ENCODE data around the gene AXIN1.
"Not testable (repeated sequence)": the region's sequence is repeated elsewhere in the genome, so short reads cannot be mapped to it uniquely, and the experiment has no call there.

The AXIN1 gene

DNA sequence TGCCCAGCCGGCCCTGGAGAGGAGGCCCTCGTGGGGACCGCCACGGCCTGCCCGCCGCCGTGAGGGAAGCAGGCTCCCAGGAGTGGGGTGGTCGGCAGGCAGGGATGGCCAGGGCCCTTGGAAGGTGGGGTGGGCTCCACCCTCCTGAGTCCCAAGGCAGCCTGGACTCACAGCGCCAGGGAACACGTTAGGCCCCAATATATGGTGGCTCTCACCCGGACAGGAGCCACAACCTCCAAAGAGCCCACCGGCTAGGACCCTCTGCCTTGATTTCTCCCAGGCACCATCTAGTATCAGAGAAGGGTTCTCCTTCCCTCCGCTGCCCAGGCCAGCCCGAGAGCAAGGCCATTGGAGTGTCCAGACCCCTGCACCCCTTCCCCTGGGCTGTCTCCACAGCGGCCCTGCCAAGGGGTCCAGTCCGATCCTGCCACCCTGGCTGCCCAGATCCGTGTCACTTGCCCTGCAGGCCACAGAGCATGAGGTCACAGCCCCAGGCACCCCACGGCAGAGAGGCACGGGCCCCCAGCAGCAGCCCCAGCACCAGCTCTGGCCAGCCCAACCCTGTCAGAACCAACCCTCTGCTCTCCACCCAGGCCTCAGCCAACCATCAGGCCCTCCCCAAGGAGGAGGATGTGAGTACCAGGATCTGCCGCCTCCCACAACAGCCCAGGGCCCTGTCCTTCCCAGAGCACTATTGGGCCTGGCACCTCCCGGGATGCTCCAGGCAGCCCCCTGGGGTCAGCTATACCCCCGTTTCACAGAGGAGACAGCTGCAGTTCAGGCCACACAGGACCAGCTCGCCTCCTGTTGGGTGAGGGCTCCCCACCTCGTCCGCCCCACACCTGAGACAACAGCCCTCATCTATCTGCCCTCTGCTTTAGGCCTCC, 1.1 kb upstream of the AXIN1 start:
- no peak for DNase-seq (ENCODE audit: low read depth)

DNA sequence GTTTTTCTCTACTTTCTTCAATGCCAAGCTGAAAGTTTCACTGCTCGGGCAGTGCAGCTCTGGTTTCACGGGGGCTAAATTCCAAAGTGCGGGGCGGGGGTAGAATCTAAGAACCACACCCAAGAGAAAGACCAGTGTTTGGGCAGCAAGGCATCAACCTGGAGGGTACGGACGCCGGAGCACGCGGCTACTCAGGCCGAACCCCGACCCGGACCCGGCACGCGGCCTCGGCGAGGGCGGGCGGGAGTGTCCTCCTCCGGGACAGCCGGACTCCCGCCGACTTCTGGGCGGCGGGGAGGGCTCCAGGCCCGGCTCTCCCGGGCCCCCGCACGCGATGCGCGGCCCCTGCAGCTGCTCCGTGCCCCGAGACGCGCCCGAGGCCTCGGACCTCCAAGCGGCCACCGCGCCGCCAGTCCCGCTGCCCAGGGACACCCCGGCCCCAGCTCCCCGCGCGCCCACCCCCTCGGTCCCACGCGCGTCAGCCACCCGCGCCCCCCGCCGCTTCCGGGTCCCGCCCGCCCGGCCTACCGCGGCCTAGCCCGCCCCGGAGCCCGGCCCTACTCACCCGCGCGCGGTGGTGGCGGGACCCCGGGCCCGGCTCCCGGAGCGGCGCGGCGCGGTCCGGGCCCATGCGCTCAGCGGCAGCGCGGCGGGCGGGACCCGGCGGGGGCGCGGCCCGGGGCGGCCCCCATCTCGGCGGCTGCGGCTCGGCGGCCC, 561 bp downstream of the AXIN1 start:
- peak; percentile 19 for DNase-seq (ENCODE audit: low read depth)

DNA sequence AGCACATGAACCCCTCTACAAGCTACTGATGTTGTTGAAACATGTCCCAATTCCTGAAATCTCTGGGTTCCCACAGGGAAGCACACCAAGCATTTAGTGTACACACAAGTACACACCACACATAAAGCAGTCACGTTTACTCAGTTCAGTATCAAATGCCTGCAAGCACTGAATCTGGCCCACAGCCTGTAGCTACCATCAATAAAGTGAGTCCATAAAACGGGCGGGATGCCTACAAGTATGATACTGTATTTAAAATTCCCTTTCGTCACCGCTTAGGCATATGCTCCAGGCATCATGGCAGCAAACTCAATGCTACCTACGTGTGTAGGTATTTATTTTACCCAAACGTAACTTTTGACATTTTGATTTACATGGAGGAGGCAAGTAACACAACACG, 2.3 kb downstream of the AXIN1 start:
- DNase-seq (ENCODE audit: low read depth), result no peak

DNA sequence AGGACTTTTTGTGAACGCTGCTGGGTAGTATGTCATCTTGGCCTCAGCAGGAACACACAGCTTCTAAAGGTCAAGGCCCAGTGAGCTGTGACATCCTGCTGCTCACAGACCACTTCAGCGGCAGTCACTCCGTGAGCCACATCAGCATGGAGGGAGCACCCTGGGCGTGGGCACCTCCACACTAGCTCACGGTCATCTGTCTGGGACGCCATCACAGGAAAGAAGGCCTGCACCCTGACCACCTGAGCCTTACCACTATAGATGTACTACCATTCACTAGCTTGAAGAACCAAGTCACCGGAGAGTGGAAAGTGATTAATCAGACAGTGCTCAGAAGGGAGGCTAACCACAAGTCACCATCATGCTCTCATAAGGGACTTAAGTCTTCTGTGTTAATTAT, 3.3 kb downstream of the AXIN1 start:
- DNase-seq (ENCODE audit: low read depth), result no peak

DNA sequence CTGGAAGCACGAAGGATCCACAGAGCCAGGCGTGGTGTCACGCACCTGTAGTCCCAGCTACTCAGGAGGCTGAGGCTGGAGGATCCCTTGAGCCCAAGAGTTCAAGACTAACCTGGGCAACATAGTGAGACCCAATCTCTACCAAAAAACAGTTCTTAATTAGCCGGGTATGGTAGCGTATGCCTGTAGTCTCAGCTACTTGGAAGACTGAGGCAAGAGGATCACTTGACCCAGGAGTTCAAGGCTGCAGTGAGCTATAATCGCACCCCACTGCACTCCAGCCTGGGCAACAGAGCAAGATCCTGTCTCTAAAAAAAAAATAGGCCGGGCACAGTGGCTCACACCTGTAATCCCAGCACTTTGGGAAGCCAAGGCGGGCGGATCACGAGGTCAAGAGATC, 4.0 kb downstream of the AXIN1 start:
- not testable (repeated sequence) for DNase-seq (ENCODE audit: low read depth)

DNA sequence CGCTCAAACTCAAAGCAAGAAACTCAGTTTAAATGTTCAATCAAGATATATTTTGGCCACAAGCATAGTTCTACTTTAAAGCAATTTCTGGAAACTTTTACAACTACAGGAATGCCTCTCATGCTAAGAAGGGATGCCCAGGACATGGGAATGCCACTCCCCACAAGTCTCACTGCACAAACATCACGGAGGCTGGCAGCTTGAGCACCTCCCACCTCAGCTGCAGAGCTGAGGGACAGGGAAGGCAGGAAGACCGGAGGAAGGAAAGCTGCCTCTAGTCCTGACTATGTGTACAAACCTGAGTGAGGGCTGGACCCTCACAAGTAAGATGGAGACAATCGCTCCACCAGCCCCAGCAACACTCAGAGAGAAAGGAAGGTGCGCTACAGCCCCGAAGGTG, 5.3 kb downstream of the AXIN1 start:
- DNase-seq (ENCODE audit: low read depth), result no peak

DNA sequence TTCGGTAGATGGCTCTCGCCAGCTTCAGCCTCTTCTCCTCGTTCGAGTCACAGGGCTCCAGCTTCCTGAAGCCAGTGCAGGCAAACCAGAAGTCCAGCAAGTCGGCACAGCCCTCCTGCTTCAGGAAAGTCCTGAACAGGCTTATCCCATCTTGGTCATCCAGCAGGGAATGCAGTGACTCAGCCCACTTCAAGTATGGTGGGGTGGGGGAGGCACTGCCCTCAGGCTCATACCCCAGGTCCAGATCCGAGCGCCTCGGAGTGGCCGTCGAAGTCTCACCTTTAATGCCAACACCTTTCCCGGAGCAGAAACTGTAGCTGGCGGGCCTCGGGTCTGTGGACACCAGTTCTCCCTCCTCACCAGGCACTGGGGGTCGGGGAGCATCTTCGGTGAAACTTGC, 5.9 kb downstream of the AXIN1 start:
- DNase-seq (ENCODE audit: low read depth), result no peak

DNA sequence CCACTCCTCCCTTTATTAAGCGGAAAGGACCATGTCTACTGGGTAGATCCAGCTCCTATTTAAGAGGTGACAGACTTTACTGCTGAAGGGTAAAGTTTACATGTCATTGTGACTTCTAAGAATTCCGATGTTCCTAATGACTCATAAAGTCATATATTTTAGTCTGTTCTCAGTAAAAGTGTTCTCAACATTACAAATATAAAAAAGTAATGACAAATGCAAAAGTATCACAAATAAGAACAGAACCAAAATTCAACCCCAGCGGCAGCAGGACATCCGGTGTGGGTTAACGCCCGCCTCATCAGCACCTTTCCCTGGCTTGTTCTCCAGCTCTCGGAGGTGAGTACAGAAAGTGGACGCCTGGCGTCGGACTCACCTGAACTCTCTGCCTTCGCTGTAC, 6.8 kb downstream of the AXIN1 start:
- DNase-seq (ENCODE audit: low read depth), result no peak

DNA sequence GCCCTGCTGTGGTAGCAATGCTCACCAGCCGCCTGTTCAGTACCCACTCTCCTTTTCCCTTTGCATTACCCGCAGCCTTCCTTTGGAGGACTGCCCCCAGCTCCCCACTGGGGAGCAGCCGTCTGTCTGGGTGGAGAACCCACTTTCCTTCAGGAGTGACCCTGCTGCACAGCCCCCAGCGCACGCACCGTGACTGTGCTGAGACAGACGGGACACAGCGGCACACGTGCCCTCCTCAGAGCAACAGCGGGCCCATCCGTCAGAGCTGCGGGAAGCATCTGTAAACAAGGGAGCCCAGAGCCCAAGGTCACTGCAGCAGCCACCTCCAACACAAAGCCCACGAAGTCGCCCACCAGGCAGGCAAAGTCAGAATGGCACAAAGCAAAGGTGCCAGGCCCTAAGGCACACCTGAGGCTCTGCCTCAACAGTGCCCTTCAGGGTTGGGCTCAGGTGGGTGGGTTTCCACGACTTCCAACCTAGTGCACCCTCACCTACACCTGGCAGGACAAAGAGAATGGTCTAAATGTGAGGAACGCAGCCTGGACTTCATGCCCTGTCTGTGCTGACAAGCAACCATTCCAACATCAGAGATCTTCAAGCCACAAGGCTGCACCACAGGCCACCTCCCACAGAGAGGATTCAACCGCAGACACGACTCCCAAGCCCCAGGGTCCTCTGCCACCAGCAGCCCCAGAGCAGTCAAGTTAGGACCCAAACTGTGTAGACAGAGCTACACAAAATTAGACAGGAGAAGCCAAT, 9.9 kb downstream of the AXIN1 start:
- DNase-seq (ENCODE audit: low read depth), result no peak

DNA sequence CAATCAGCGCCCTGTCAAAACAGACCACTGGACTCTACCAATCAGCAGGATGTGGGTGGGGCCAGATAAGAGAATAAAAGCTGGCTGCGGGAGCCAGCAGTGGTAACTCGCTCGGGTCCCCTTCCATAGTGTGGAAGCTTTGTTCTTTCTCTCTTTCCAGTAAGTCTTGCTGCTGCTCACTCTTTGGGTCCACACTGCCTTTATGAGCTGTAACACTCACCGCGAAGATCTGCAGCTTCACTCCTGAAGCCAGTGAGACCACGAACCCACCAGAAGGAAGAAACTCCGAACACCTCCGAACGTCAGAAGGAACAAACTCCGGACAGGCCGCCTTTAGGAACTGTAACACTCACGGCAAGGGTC, 10.6 kb downstream of the AXIN1 start:
- not testable (repeated sequence) for DNase-seq (ENCODE audit: low read depth)

DNA sequence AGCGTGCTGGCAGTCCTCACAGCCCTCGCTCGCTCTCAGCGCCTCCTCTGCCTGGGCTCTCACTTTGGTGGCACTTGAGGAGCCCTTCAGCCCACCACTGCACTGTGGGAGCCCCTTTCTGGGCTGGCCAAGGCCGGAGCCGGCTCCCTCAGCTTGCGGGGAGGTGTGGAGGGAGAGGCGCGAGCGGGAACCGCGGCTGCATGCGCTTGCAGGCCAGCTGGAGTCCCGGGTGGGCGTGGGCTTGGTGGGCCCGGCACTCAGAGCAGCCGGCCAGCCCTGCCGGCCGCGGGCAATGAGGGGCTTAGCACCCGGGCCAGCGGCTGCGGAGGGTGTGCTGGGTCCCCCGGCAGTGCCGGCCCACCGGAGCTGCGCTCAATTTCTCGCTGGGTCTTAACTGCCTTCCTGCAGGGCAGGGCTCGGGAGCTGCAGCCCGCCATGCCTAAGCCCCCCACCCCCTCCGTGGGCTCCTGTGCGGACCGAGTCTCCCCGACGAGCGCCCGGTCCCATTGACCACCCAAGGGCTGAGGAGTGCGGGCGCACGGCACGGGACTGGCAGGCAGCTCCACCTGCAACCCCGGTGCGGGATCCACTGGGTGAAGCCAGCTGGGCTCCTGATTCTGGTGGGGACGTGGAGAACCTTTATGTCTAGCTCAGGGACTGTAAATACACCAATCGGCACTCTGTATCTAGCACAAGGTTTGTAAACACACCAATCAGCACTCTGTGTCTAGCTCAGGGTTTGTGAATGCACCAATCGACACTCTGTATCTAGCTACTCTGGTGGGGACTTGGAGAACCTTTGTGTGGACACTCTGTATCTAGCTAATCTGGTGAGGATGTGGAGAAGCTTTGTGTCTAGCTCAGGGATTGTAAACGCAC, 11.2 kb downstream of the AXIN1 start:
- not testable (repeated sequence) for DNase-seq (ENCODE audit: low read depth)

DNA sequence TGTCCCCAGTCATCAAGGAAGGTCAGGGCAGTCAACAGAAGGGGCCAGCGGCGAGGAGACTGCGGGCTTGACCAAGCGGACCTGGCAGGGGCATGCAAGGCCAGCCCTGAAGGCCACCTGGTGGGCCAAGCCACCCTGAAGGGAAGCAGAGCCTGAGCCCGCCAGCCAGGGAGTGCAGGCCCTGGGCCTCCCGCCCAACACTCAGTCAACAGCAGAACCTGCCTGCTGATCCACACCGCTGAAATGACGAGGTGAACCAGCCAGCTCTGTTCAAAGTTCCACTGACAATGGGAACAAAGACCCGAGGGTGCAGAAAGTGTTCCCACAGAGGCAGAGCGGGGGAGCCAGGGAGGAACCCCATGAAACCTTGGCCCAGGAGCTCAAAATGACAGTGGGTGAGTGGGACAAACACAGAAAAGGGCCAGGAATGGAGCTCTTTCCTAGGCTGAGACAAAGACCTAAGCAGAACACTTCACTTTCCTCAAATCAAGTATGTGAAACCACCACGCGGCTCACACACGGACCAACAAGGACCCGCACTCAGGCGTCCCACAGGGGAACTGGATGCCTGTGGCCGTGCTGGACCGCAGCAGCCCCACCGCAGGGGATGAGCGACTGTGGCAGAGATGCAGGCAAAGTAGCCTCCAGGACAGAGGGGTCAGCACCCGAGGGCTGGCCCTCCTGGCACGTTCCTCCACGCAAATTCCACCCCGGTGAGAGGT, 12.0 kb downstream of the AXIN1 start:
- DNase-seq (ENCODE audit: low read depth), result no peak

DNA sequence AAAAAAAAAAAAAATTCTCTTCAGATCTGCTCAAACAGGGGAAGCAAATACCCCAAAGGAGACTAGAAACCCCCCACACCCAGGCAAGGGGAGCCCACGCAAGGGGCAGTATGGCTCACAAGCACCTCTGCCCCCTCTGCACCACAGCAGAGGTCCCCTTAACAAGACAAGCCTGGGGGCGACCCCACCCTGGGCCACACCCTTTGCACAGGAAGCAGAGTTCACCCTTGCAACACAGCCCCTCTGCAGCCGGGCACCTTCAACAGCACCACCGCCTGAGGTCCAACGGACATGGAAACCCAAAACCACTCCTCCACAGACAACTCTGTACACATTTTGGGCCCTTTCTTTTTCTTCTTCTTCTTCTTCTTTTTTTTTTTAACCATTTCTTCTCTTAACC, 12.8 kb downstream of the AXIN1 start:
- no peak for DNase-seq (ENCODE audit: low read depth)

DNA sequence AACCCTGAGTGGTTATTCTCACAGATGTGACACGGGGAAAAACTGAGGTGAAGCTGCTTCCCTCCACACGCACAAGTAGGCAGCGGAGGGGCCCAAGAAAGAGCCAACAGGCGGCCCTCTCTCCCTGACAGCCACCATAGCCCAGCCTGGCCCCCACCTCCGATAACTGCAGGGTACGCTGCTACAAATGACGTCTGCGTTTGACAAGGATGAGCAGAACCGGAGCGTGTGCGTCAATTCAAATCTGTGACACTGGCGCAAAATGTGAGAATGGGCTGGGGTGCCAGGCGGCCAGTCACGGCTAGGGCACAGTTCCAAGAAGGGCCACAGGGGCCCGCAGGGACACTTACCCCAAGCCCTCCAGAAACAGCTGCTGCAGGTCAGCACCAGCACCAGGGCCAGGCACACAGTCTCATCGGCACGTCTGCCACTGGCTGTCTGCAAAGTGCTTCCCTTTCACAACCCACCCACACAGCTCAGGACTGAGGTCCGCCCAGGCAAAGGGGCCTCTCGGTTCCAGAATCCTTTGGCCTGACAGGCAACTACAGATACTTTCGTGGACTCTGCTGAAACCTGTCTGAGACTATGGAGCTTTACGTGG, 14.4 kb downstream of the AXIN1 start:
- no peak for DNase-seq (ENCODE audit: low read depth)

DNA sequence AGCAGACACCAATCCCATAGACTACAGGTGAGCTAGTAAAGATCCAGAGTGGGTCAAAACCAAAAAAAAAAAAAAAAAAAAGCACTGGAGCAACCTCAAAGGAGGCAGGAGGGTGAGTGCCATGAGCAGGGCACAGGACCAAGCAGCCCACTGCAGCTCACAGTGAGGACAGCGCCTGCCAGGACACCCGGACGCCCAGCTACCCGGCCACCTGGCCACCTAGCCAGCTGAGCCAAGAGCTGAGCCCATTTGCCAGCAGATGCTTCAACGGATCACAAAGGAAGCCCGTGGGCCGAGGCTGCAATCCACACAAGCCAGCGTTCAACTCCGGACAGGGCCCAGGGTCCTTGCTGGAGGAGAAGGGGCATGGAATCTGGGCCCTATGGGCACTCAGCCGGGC, 15.1 kb downstream of the AXIN1 start:
- no peak for DNase-seq (ENCODE audit: low read depth)

DNA sequence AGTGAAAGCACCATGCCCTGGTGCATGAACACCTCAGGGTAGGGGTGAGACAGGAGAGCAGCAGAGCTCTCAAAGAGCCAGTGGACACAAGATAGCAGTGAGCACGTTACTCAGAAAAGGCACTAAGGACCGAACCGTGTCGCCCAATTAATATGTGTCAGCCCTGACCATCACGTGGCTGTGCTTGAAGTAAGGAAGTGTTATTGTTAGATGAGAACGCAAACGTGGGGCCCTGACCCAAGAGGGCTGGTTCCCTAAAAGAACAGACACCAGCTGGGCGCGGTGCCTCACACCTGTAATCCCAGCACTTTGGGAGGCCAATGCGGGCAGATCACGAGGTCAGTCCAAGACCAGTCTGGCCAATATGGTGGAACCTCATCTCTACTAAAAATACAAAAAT, 16.3 kb downstream of the AXIN1 start:
- no peak for DNase-seq (ENCODE audit: low read depth)

DNA sequence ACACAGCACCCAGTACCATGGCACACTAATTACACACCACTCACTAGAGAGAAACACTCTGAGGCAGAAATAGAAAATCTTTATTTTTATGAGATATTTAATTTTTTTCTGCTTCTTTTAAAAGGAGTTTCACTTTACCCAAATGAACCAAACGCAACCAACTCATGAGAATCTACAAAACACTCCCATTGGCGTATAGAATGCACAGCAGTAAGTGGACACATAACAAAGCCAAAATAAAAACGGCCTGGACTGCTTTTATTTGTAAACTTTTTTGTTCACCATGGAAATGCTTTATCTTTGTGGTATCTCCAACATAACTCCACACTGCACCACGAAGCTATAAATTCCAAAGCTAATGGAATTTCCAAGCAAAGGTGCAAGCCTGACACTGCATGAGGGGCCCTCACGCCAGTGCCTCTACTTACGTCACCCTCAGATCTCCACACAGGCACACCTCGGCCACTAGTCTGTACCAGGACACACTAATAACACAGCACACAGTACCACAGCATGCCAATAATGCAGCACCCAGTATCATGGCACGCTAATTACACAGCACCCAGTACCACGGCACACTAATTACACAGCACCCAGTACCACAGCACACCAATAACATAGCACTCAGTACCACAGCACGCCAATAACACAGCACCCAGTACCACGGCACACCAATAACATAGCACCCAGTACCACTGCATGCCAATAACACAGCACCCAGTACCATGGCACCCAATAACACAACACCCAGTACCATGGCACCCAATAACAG, 17.5 kb downstream of the AXIN1 start:
- not testable (repeated sequence) for DNase-seq (ENCODE audit: low read depth)

DNA sequence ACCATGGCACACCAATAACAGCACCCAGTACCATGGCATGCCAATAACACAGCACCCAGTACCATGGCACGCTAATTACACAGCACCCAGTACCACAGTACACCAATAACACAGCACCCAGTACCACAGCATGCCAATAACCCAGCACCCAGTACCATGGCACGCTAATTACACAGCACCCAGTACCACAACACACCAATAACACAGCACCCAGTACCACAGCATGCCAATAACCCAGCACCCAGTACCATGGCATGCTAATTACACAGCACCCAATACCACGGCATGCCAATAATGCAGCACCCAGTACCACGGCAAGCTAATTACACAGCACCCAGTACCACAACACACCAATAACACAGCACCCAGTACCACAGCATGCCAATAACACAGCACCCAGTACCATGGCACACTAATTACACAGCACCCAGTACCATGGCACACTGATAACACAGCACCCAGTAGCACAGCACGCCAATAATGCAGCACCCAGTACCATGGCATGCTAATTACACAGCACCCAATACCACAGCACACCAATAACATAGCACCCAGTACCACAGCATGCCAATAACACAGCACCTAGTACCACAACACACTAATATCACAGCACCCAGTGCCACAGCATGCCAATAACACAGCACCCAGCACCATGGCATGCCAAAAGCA, 18.2 kb downstream of the AXIN1 start:
- DNase-seq (ENCODE audit: low read depth), result not testable (repeated sequence)

DNA sequence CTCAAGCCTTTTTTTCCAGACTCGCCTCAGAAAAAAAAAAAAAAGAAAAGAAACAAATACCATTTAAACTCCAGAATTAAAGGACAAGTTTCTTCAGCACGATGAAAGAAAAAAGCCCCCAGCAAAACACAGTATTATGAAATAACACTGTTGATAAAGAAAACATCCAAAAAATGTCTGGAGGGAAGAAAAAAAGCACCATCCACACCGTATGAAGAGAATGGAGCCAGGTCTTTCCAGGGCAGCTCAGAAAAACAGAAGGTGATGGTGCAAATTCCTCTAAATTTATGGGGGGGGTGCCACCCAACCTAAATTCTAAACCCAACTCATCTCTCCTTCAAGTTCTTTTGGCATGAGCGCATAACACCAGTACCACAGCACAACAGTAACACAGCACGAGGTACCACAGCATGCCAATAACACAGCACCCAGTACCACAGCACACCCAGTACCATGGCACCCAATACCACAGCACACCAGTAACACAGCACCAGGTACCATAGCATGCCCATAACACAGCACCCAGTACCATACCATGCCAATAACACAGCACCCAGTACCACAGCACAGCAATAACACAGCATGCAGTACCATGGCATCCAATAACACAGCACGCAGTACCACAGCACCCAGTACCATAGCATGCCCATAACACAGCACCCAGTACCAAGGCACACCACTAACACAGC, 19.0 kb downstream of the AXIN1 start:
- no peak for DNase-seq (ENCODE audit: low read depth)

Measured in stimulated activated CD4-positive, alpha-beta T cell treated with anti-CD3 and anti-CD28 coated beads, Interleukin-2, amount 100 ng/mL, for 4 hours (primary cell).